ENCODE measurements around the gene XRN1.
"Not testable (repeated sequence)": the region's sequence is repeated elsewhere in the genome, so short reads cannot be mapped to it uniquely, and the experiment has no call there.

The XRN1 gene

GRCh38 chr3:142337994-142338393, 109.8 kb downstream of the XRN1 start:
- no peak overlapping the region for H3K4me3 ChIP-seq (replicated peaks; ENCODE audit: low read depth, low read length)
- TF ChIP-seq CTCF (IDR thresholded peaks at IDR 0.05; ENCODE audit: low read depth, low read length, missing control alignments), result no peak
- DNase-seq (ENCODE audit: extremely low read depth, low read depth), result no peak

- TF ChIP-seq CTCF (IDR thresholded peaks at IDR 0.05; ENCODE audit: low read depth, low read length, missing control alignments), result no peak
- H3K4me3 ChIP-seq (replicated peaks; ENCODE audit: low read depth, low read length), result no peak overlapping the region
- DNase-seq (ENCODE audit: extremely low read depth, low read depth), result no peak
Observed at GRCh38 chr3:142332390-142332789, 115.4 kb downstream of the XRN1 start.

DNA sequence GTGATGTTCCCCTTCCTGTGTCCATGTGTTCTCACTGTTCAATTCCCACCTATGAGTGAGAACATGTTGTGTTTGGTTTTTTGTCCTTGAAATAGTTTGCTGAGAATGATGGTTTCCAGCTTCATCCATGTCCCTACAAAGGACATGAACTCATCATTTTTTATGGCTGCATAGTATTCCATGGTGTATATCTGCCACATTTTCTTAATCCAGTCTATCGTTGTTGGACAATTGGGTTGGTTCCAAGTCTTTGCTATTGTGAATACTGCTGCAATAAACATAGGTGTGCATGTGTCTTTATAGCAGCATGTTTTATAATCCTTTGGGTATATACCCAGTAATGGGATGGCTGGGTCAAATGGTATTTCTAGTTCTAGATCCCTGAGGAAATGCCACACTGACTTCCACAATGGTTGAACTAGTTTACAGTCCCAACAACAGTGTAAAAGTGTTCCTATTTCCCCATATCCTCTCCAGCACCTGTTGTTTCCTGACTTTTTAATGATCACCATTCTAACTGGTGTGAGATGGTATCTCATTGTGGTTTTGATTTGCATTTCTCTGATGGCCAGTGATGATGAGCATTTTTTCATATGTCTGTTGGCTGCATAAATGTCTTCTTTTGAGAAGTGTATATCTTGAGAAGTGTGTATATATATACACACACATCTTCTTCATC, 123.4 kb downstream of the XRN1 start:
- H3K4me3 ChIP-seq (replicated peaks; ENCODE audit: low read depth, low read length); DNase-seq (ENCODE audit: extremely low read depth, low read depth): not testable (repeated sequence)

DNA sequence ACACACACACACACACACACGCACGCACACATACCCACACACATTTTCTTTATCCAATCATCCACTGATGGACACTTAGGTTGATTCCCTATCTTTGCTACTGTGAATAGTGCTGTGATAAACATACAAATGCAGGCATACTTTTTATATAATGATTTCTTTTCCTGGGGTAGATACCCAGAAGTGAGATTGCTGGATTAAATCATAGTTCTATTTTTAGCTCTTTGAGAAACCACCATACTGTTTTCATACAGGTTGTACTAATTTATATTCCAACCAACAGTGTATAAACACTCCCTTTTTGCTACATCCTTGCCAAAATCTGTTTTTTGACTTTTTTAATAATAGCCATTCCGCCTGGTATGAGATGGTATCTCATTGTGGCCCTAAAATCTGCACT, 127.9 kb downstream of the XRN1 start:
- no peak for TF ChIP-seq CTCF (IDR thresholded peaks at IDR 0.05; ENCODE audit: low read depth, low read length, missing control alignments)
- no peak overlapping the region for H3K4me3 ChIP-seq (replicated peaks; ENCODE audit: low read depth, low read length)
- DNase-seq (ENCODE audit: extremely low read depth, low read depth), result no peak

- peak; percentile 4 for DNase-seq (ENCODE audit: extremely low read depth, low read depth)
- no peak overlapping the region for H3K4me3 ChIP-seq (replicated peaks; ENCODE audit: low read depth, low read length)
- no peak for TF ChIP-seq CTCF (IDR thresholded peaks at IDR 0.05; ENCODE audit: low read depth, low read length, missing control alignments)
Observed at GRCh38 chr3:142319094-142319493, 128.7 kb downstream of the XRN1 start.

GRCh38 chr3:142318331-142318730, 129.5 kb downstream of the XRN1 start:
- no peak for DNase-seq (ENCODE audit: extremely low read depth, low read depth)
- TF ChIP-seq CTCF (IDR thresholded peaks at IDR 0.05; ENCODE audit: low read depth, low read length, missing control alignments), result no peak
- H3K4me3 ChIP-seq (replicated peaks; ENCODE audit: low read depth, low read length), result no peak overlapping the region

- not testable (repeated sequence) for DNase-seq (ENCODE audit: extremely low read depth, low read depth); H3K4me3 ChIP-seq (replicated peaks; ENCODE audit: low read depth, low read length)
Observed at GRCh38 chr3:142315978-142316388, 131.9 kb downstream of the XRN1 start.

- H3K4me3 ChIP-seq (replicated peaks; ENCODE audit: low read depth, low read length), result no peak overlapping the region
- no peak for TF ChIP-seq CTCF (IDR thresholded peaks at IDR 0.05; ENCODE audit: low read depth, low read length, missing control alignments)
- DNase-seq (ENCODE audit: extremely low read depth, low read depth), result peak; percentile 21
Observed at GRCh38 chr3:142315083-142315482, 132.8 kb downstream of the XRN1 start.

All from HFF-Myc (cell line).